Peyer's patch (tissue), 4 donors: ENCODE results near the gene MARF1. TPM values are rescaled to one million over a fixed set of nuclear protein-coding genes. Genes with fewer than 3 reads are reported as not detected.
A peak's percentile ranks its signal among the peaks of the same experiment; 100 is the strongest.
"Not testable (repeated sequence)": the region's sequence is repeated elsewhere in the genome, so short reads cannot be mapped to it uniquely, and the experiment has no call there.

Source experiments
- DNase-seq, 3 donors: peaks; one replicate each; pipeline ENCODE4 v3.0.0-alpha.2; 2017 to 2019
- H3K27ac ChIP-seq, 4 donors: fragments of 200-600 bp; sonication (generic); one replicate each; pipeline ENCODE4 v1.5.1; 2016 to 2019
- H3K27me3 ChIP-seq, 2 donors: fragments of 200-600 bp; sonication (generic); one replicate each; pipeline ENCODE4 v1.5.1; 2019
- H3K36me3 ChIP-seq, 3 donors: fragments of 200-600 bp; sonication (generic); one replicate each; pipeline ENCODE4 v1.5.1; 2016 to 2019
- H3K4me1 ChIP-seq, 4 donors: fragments of 200-600 bp; sonication (generic); one replicate each; pipeline ENCODE4 v1.5.1; 2016 to 2019
- H3K4me3 ChIP-seq, 4 donors: fragments of 200-600 bp; sonication (generic); 1 replicate in 3 of 4; 2 replicates in 1 of 4; pipeline ENCODE4 v1.5.1; 2016 to 2019; ENCODE audit warnings: mild to moderate bottlenecking in 1 of 4
- H3K9me3 ChIP-seq, 4 donors: fragments of 200-600 bp; sonication (generic); one replicate each; pipeline ENCODE4 v1.5.1; 2016 to 2019; ENCODE audit warnings: mild to moderate bottlenecking in 1 of 4
- CTCF ChIP-seq, 6 experiments: fragments of 450-650 bp in 4 of 6; fragments of 200-600 bp in 2 of 6; sonication (generic) in 1 of 6; IDR thresholded peaks; one replicate each; pipeline ENCODE4 v1.5.1; 2017 to 2019; ENCODE audit warnings: antibody characterized with exemption in 6 of 6, mild to moderate bottlenecking in 3 of 6, moderate library complexity in 1 of 6
- POLR2A ChIP-seq, 2 donors: fragments of 450-650 bp; IDR thresholded peaks; one replicate each; pipeline ENCODE4 v1.5.1; 2017; ENCODE audit warnings: antibody characterized with exemption in 2 of 2, mild to moderate bottlenecking in 2 of 2, moderate library complexity in 2 of 2
- total RNA-seq, 4 donors: library from RNA; depleted of rRNA; stranded (reverse); fragments of >200 nt; gene quantifications; one replicate each; pipeline ENCODE4 v1.1.0, GENCODE V29; 2016

Gene MARF1
- total RNA-seq, 4 donors from 2014 or later, result 39.1 to 74.3 (median 52.1) TPM

GRCh38 chr16:15650698-15651171, 7.8 kb upstream of the MARF1 start:
- DNase-seq, result peak in 1 of 3 donors; percentile 57
- no peaks in the 10 kb centered on the region for H3K27me3 ChIP-seq
- peaks cover 0 to 5% (median 0%) of the 10 kb centered on the region in 3 donors for H3K36me3 ChIP-seq
- peaks cover 0 to 28% (median 3%) of the 10 kb centered on the region in 4 donors for H3K4me1 ChIP-seq
- TF ChIP-seq POLR2A (IDR thresholded peaks at IDR 0.05), result no peak
- TF ChIP-seq CTCF (IDR thresholded peaks at IDR 0.05), result no peak
- H3K27ac ChIP-seq, result peak overlapping the region; percentile 89 to 98 (median 94)
- no peaks in the 10 kb centered on the region for H3K9me3 ChIP-seq
- H3K4me3 ChIP-seq, result peak overlapping the region; percentile 90 to 99 (median 97)

- Histone ChIP-seq H3K9me3 (no peaks in the 10 kb centered on the region), H3K4me3 (peak within 1 kb of the TSS; percentile 90 to 99 (median 97)), H3K4me1 (peaks cover 0 to 28% (median 3%) of the 10 kb centered on the region in 4 donors), H3K27me3 (no peaks in the 10 kb centered on the region), H3K27ac (peak within 1 kb of the TSS; percentile 89 to 98 (median 94)), H3K36me3 (peaks cover 0 to 5% (median 0%) of the 10 kb centered on the region in 3 donors)
- no peak for TF ChIP-seq CTCF (IDR thresholded peaks at IDR 0.05)
- peak in 1 of 2 donors; percentile 44 for TF ChIP-seq POLR2A (IDR thresholded peaks at IDR 0.05)
- peak; percentile 92 to 97 (median 94) for DNase-seq
Measured at GRCh38 chr16:15650019-15650697, 7.2 kb upstream of the MARF1 start, which contains the start of gene NDE1. NDE1 (plus strand) TSS chr16:15650245; CDS start chr16:15664779, 14,534 bp downstream.

- DNase-seq, result no peak
- Histone ChIP-seq H3K36me3 (peaks cover 0 to 5% (median 0%) of the 10 kb centered on the region in 3 donors), H3K27ac (peak overlapping the region; percentile 89 to 98 (median 94)), H3K27me3 (no peaks in the 10 kb centered on the region), H3K4me3 (peak overlapping the region; percentile 90 to 99 (median 97)), H3K4me1 (peaks cover 0 to 28% (median 3%) of the 10 kb centered on the region in 4 donors), H3K9me3 (no peaks in the 10 kb centered on the region)
- TF ChIP-seq POLR2A (IDR thresholded peaks at IDR 0.05) (no peak), CTCF (IDR thresholded peaks at IDR 0.05) (no peak)
Measured at GRCh38 chr16:15649727-15650018, 6.7 kb upstream of the MARF1 start.

- Histone ChIP-seq H3K27ac (peak overlapping the region; percentile 89 to 98 (median 94)), H3K4me1 (peaks cover 0 to 28% (median 4%) of the 10 kb centered on the region in 4 donors), H3K4me3 (peak overlapping the region; percentile 90 to 99 (median 97))
- not testable (repeated sequence) for H3K9me3 ChIP-seq, H3K36me3 ChIP-seq, H3K27me3 ChIP-seq
- peak in 1 of 3 donors; percentile 41 for DNase-seq
Measured at GRCh38 chr16:15649311-15649710, 6.4 kb upstream of the MARF1 start.

- TF ChIP-seq POLR2A (IDR thresholded peaks at IDR 0.05), result no peak
- TF ChIP-seq CTCF (IDR thresholded peaks at IDR 0.05), result no peak
- no peak overlapping the region for H3K4me3 ChIP-seq
- H3K36me3 ChIP-seq, result peaks cover 0 to 5% (median 0%) of the 10 kb centered on the region in 3 donors
- H3K4me1 ChIP-seq, result peaks cover 0 to 28% (median 4%) of the 10 kb centered on the region in 4 donors
- no peaks in the 10 kb centered on the region for H3K9me3 ChIP-seq
- H3K27me3 ChIP-seq, result no peaks in the 10 kb centered on the region
- H3K27ac ChIP-seq, result no peak overlapping the region
- DNase-seq, result no peak
Measured at GRCh38 chr16:15648135-15648730, 5.3 kb upstream of the MARF1 start.
